Measurements from ENCODE around the gene ZBTB43.
"Not testable (repeated sequence)": the region's sequence is repeated elsewhere in the genome, so short reads cannot be mapped to it uniquely, and the experiment has no call there.

Gene ZBTB43

DNA sequence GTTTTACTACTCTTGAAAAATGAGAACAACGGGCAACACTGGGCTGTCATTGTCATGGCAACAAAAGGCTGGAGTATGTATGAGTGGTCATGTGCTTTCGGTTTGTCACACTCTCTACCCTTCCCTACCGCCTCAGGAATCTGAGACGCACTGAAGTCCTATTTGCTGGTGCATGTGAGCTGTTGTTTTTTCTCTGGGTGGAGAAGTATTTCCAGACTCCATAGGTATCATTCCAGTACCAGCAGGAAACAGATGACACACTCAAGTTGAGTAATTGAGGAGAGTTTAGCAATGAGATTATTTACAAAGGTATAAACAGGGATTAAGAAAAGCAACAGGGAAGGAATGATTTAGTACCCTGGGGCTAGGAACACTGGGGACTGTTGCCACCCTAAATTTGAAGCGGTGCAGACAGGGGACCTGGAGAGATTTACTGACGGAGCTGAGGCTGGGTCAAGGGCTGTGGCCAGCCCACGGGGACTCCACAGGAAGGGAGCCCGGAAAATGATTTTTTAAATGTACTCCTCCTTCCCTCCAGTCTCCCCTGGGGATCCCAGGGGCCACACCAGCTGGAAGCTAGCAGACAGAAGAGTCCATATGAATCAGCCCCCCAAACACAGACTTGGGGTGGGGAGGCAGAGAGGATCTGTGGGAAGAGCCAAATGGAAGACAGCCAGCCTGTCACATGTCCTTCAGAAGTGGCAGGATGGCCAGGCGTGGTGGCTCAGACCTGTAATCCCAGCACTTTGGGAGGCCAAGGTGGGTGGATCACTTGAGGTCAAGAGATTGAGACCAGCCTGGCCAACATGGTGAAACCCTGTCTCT is 13.2 kb upstream of the ZBTB43 start:
- DNase-seq, result no peak

DNA sequence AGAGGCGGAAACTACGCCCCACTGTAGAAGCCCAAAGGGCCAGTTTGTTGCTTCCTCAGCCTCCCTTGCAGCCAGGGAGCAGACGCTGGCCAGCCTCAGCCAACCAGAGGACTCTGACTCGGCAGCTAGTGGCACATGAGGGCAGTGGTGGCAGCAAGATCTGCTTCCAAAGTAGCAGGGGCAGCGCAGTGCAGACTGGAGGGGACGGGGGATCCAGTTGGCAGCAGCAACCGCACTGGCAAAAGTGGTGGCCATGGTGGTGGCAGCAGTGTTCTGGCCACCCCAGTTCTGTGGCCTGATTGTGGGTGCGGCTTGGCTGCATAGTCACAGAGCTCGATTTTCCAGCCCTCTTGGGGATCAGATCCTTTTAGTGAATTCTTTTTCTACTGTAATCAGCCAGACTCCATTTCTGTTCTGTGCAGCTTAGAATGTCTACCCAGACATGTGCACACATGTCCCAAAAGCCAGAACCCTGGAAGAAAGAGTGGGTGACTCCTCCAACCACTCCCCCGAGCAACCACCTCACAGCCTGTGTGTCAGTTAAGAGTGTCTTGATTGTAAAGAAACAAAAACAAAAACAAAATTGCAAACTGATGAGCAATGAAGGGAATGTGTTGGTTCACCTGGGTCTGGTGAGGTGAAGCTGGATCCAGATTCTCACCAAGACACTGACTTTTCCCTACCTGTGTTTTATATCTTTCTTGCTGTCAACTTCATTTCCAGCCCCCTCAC is 11.0 kb upstream of the ZBTB43 start:
- DNase-seq, result no peak

- no peak for DNase-seq
Observed at GRCh38 chr9:126794441-126794840, 10.4 kb upstream of the ZBTB43 start.

- DNase-seq, result no peak
Observed at GRCh38 chr9:126796758-126797157, 8.1 kb upstream of the ZBTB43 start.

GRCh38 chr9:126797903-126798302 is 6.9 kb upstream of the ZBTB43 start:
- DNase-seq, result no peak

- no peak for DNase-seq
Observed at GRCh38 chr9:126799034-126799433, 5.8 kb upstream of the ZBTB43 start.

DNA sequence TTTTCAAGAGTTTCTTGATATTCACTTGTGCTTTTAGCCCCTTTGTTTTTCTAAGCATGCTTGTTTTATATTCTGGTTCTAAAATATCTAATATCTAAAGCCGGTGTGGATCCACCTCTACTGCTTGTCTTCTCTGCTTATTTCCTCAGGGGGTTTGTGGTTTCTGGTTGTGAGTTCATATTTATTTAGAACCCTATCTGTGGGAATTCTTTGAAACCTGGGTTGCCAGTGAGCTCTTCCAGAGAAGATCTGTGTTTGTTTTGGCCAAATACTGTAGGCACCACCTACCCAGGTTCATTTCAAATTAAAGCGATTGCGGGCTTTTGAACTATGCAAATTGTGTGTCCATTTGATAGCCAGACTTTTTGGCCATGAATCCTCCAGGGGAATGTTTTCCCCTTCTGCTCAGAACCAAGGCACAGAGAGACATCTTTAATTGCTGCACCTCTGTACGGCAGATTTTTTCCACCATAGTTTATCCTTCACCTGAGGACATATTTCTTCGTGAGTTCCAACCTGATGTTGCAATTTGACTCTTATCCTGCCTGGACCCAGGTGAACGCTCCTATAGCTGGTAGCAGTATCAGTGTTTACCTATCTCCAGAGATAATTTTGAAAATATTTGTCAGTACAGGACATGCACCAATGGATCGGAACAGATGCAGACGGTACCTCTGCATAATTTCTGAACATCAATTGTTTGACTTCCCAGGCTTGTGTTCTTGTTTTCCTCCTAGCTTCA is 2.4 kb upstream of the ZBTB43 start:
- no peak for DNase-seq

GRCh38 chr9:126804198-126804695 is 593 bp upstream of the ZBTB43 start:
- no peak for DNase-seq

- peak; percentile 42 to 61 (median 58) for DNase-seq
Observed at GRCh38 chr9:126805554-126806262, 868 bp downstream of the ZBTB43 start.

DNA sequence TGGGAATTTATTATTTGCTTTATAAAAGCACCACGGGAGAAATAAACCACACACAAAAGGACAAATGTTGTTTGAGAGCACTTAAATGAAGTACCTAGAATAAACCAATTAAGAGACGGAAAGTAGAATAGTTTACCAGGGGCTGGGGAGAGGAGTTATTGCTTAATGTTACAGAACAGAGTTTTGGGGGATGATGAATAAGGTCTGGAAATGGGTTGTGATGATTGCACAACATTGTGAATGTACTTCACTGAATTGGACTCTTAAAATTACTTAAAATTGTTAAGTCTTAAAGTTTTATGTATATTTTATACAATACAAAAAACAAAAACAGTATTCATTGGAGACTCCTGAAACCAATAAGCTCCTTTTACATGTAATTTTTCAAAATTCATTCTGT is 1.5 kb downstream of the ZBTB43 start:
- DNase-seq, result no peak

- no peak for DNase-seq
Observed at GRCh38 chr9:126809068-126809467, 4.2 kb downstream of the ZBTB43 start.

- not testable (repeated sequence) for DNase-seq
Observed at GRCh38 chr9:126810221-126810620, 5.4 kb downstream of the ZBTB43 start.

- no peak for DNase-seq
Observed at GRCh38 chr9:126813072-126813471, 8.2 kb downstream of the ZBTB43 start.

DNA sequence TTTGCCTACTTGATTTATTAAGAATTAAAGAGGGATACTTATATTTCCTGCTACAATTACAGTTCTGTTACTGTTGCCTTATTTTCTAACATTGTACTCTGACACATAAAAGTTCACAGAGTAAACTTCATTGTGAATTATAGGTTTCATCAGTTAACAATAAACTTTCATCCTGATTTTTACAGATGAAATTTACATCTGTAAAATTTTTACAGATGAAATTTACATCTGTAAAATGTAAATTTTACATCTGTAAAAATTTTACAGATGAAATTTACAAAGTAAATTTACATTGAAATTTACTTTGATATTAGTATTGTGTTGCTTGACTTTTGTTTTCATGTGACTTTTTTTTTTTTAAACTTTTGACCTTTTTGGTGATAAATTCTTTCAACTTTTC is 9.3 kb downstream of the ZBTB43 start:
- no peak for DNase-seq

DNA sequence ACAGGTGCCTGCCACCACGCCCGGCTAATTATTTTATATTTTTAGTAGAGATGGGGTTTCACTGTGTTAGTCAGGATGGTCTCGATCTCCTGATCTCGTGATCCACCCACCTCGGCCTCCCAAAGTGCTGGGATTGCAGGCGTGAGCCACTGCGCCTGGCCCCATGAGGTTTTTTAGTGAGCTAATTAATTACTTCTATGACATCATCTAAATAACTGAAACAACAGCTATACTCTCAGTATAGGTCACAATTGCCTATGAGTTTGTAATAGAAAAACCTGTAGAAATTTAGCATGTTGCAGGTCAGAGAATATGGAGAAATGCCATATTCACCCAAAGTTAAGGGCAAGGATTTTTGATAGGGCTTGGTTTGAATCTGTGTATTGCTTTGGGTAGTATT is 12.8 kb downstream of the ZBTB43 start:
- not testable (repeated sequence) for DNase-seq

- no peak for DNase-seq
Observed at GRCh38 chr9:126818482-126818881, 13.6 kb downstream of the ZBTB43 start.

DNA sequence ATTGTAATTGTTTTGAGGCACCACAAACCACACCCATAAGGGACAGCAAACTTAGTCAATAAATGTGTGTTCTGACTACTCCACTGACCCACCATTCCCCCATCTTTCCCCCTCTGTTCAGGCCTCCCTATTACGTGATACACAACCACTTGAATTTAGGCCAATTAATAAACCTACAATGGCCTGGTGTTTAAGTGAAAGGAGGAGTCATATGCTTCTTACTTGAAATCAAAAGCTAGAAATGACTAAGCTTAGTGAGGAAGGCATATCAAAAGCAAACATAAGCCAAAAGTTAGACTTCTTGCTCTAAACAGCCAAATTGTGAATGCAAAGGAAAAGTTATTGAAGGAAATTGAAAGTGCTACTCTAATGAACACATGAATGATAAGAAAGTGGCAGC is 14.6 kb downstream of the ZBTB43 start:
- DNase-seq, result no peak

DNA sequence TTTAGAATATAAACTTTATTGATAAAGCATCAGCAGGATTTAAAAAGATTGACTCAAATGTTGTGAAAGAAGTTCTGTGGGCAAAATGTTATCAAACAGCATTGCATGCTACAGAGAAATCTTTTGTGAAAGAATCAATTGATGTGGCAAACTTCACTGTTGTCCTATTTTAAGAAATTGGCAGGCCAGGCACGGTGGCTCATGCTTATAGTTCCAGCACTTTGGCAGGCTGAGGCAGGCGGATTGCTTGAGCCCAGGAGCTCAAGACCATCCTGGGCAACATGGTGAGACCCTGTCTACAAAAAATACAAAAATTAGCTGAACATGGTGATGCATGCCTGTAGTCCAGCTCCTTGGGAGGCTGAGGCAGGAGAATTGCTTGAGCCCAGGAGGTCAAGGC is 17.4 kb downstream of the ZBTB43 start:
- DNase-seq, result no peak

- no peak for DNase-seq
Observed at GRCh38 chr9:126822873-126823272, 18.0 kb downstream of the ZBTB43 start.

GRCh38 chr9:126824052-126824451 is 19.2 kb downstream of the ZBTB43 start:
- DNase-seq, result not testable (repeated sequence)

DNA sequence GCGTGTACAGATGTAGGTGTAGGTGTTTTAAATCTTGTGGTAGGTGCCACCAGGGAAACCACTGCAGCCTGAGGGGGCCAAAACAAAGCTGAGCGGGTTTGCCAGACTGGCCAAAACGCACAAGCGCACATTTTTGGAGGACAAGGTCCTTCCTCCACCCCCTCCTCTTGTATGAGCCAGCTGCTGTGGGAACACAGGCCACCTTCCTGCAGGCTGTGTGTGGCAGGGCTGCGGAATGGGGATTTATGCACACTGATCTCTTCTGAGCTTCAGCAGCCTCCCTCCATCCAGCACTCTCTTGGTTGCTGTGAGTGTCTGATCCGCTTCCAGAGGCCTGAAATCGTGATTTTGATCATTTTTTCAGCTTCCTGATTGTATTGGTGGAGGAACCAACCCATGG is 22.4 kb downstream of the ZBTB43 start:
- DNase-seq, result no peak

DNA sequence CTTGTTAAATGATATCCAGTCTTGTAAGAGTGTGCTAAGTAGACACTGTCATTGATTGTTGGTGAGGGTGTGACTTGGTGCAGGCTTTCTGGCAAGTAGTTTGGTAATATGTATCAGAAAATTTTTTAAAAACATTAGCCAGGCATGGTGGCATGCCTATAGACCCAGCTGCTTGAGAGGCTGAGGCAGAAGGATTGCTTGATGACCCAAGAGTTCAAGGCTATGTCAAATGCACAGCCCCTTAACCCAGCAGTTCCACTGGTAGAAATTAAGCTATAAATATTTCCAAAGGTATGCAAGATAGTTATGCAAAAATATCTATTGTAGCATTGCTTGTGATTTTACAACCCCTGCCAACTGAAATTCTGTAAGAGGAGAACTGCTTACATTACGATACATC is 24.2 kb downstream of the ZBTB43 start:
- DNase-seq, result no peak

DNA sequence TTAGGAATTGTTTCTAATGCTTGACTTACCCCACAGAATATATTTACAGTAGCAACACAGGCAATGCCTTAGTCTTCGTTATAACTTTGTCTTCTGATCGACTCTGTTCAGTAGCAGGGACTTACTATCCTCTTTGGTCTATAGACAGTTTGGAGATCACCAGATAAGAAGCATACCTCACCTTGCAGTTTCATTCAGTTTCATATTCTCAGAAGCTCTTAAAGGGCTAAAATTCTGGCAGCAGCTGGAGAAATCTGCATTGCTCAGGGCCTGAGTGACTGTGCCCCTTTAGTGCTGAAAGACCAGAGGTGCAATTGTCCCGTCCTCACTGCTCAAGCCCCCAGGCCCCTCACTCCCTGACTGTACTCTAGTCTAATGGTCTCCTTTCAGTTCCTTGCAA is 26.0 kb downstream of the ZBTB43 start:
- DNase-seq, result no peak
